Ishikawa (cell line): ENCODE data around the gene COL8A2.

Experiments
- CEBPB ChIP-seq: IDR thresholded peaks from 2 replicates; pipeline ENCODE4 v1.6.1; 2012
- CREB1 ChIP-seq: IDR thresholded peaks from 2 replicates; pipeline ENCODE4 v1.6.1; 2012; ENCODE audit warnings: low read depth
- EGR1 ChIP-seq: IDR thresholded peaks from 2 replicates; pipeline ENCODE4 v1.6.1; 2012
- EP300 ChIP-seq: IDR thresholded peaks from 2 replicates; pipeline ENCODE4 v1.6.1; 2012; ENCODE audit warnings: borderline replicate concordance
- FOXM1 ChIP-seq: IDR thresholded peaks from 2 replicates; pipeline ENCODE4 v1.6.1; 2012; ENCODE audit warnings: low read depth, borderline replicate concordance
- NFIC ChIP-seq: IDR thresholded peaks from 2 replicates; pipeline ENCODE4 v1.6.1; 2012
- RAD21 ChIP-seq: IDR thresholded peaks from 2 replicates; pipeline ENCODE4 v1.6.1; 2012; ENCODE audit warnings: low read depth
- TAF1 ChIP-seq: IDR thresholded peaks from 2 replicates; pipeline ENCODE4 v1.6.1; 2012; ENCODE audit warnings: low read depth, mild to moderate bottlenecking
- TCF12 ChIP-seq: IDR thresholded peaks from 2 replicates; pipeline ENCODE4 v1.6.1; 2012; ENCODE audit warnings: low read depth
- TEAD4 ChIP-seq: IDR thresholded peaks from 2 replicates; pipeline ENCODE4 v1.6.1; 2012
- USF1 ChIP-seq: IDR thresholded peaks from 2 replicates; pipeline ENCODE4 v1.6.1; 2012
- YY1 ChIP-seq: IDR thresholded peaks from 2 replicates; pipeline ENCODE4 v1.6.1; 2012; ENCODE audit warnings: low read depth
- ZBTB7A ChIP-seq: IDR thresholded peaks from 2 replicates; pipeline ENCODE4 v1.6.1; 2012; ENCODE audit warnings: low read depth
- TF ChIP-seq, protein P1 (sequence below): IDR thresholded peaks from 2 replicates; pipeline ENCODE4 v1.6.1; 2012
- TF ChIP-seq, protein P2 (sequence below): IDR thresholded peaks from 2 replicates; pipeline ENCODE4 v1.6.1; 2012; ENCODE audit warnings: low read depth, mild to moderate bottlenecking

Gene COL8A2

DNA sequence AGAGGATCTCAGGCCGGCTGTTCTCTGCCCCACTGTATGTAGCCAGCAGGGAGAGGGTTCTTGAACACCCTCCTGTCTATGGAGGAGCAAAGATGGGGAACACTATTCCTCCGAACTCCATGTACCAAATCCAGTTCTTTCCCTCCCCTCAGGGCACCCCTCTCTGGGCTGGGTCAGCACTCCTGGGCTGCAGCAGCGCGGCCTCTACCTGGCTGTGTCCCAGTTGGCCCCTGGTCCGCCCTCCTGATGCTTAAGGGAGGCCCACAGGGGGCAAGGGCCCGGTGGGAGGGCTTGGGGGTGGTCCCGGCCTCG is 36.8 kb downstream of the COL8A2 start:
- no peak for TF ChIP-seq EP300
- TF ChIP-seq CEBPB: no peak
- TF ChIP-seq USF1: no peak
- TF ChIP-seq TAF1: no peak
- TF ChIP-seq ZBTB7A: no peak; the same call in 1 of the 2 replicates
- TF ChIP-seq, protein P1, sequence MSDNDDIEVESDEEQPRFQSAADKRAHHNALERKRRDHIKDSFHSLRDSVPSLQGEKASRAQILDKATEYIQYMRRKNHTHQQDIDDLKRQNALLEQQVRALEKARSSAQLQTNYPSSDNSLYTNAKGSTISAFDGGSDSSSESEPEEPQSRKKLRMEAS: no peak
- TF ChIP-seq, protein P2, sequence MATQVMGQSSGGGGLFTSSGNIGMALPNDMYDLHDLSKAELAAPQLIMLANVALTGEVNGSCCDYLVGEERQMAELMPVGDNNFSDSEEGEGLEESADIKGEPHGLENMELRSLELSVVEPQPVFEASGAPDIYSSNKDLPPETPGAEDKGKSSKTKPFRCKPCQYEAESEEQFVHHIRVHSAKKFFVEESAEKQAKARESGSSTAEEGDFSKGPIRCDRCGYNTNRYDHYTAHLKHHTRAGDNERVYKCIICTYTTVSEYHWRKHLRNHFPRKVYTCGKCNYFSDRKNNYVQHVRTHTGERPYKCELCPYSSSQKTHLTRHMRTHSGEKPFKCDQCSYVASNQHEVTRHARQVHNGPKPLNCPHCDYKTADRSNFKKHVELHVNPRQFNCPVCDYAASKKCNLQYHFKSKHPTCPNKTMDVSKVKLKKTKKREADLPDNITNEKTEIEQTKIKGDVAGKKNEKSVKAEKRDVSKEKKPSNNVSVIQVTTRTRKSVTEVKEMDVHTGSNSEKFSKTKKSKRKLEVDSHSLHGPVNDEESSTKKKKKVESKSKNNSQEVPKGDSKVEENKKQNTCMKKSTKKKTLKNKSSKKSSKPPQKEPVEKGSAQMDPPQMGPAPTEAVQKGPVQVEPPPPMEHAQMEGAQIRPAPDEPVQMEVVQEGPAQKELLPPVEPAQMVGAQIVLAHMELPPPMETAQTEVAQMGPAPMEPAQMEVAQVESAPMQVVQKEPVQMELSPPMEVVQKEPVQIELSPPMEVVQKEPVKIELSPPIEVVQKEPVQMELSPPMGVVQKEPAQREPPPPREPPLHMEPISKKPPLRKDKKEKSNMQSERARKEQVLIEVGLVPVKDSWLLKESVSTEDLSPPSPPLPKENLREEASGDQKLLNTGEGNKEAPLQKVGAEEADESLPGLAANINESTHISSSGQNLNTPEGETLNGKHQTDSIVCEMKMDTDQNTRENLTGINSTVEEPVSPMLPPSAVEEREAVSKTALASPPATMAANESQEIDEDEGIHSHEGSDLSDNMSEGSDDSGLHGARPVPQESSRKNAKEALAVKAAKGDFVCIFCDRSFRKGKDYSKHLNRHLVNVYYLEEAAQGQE: no peak
- no peak for TF ChIP-seq EGR1
- no peak for TF ChIP-seq RAD21
- no peak for TF ChIP-seq FOXM1
- TF ChIP-seq NFIC: no peak
- TF ChIP-seq YY1: no peak
- TF ChIP-seq TEAD4: no peak
- TF ChIP-seq TCF12: no peak

DNA sequence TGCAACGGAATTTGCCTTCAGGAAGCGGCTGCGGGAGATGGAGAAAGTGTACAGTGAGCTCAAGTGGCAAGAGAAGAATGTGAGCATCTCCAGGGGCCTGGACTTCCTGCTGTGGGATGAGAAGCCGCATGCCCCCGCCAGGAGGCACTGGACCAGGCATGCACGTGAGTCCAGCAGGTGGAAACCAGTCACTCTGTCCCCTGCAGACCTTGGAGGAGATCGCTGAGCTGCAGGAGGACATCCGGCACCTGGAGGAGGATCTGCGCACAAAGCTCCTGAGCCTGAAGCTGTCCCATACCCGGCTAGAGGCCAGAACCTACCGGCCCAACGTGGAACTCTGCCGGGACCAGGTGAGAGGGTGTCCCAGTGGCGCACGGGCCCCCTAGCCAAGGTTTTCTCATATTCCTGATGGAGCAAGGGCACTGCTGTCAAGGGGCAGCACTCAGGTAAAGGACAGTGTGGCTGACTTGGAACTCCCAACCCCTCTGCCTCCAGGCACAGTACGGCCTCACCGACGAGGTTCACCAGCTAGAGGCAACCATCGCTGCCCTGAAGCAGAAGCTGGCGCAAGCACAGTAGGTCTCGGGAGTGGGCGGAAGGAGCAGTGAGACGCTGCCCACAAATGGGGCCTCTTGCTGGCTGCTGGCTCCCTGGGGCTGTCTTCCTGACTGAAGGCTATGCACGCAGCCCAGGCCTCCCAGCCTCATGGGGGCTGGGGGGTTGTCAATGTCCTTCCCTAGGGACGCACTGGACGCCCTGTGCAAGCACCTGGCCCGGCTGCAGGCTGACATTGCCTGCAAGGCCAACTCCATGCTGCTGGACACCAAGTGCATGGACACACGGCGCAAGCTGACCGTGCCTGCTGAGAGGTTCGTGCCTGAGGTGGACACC is 37.5 kb downstream of the COL8A2 start:
- TF ChIP-seq CREB1 (no peak), NFIC (no peak), RAD21 (no peak), TAF1 (no peak), EGR1 (no peak)
- TF ChIP-seq, protein P2: no peak

- TF ChIP-seq TEAD4: no peak
- TF ChIP-seq FOXM1: no peak
- TF ChIP-seq, protein P2: no peak
- TF ChIP-seq EP300: no peak
- no peak for TF ChIP-seq TAF1
- no peak for TF ChIP-seq USF1
- no peak for TF ChIP-seq YY1
- TF ChIP-seq EGR1: no peak
- TF ChIP-seq TCF12: no peak
- no peak for TF ChIP-seq ZBTB7A
- no peak for TF ChIP-seq RAD21
- TF ChIP-seq CEBPB: no peak
- TF ChIP-seq CREB1: no peak
- TF ChIP-seq, protein P1: no peak
- TF ChIP-seq NFIC: no peak
Measured at GRCh38 chr1:36086529-36087232, 38.3 kb downstream of the COL8A2 start.
